HG02938 (cell line): Measurements from ENCODE around the gene LTBR.
A peak's percentile ranks its signal among the peaks of the same experiment; 100 is the strongest.
"Not testable (repeated sequence)": the region's sequence is repeated elsewhere in the genome, so short reads cannot be mapped to it uniquely, and the experiment has no call there.

Experiments
- ATAC-seq: cut with Tn5 transposase; IDR thresholded peaks from one replicate; pipeline ENCODE4 v1.9.1; 2021; ENCODE audit warnings: mild to moderate bottlenecking, moderate library complexity; ENCODE audit not compliant: unreplicated experiment

The LTBR gene

GRCh38 chr12:6423267-6424007, 39.5 kb downstream of the LTBR start:
- peak; percentile 34 for ATAC-seq

- ATAC-seq = no peak
Observed at GRCh38 chr12:6424008-6424347, 40.0 kb downstream of the LTBR start.

- no peak for ATAC-seq
Observed at GRCh38 chr12:6424866-6425265, 40.9 kb downstream of the LTBR start.

GRCh38 chr12:6425590-6426531, 41.9 kb downstream of the LTBR start:
- ATAC-seq = no peak

GRCh38 chr12:6426882-6427671, 43.1 kb downstream of the LTBR start:
- ATAC-seq = peak; percentile 66

GRCh38 chr12:6427796-6428195, 43.8 kb downstream of the LTBR start:
- ATAC-seq = not testable (repeated sequence)

GRCh38 chr12:6428326-6428725, 44.4 kb downstream of the LTBR start:
- ATAC-seq = no peak

GRCh38 chr12:6430124-6430989, 46.4 kb downstream of the LTBR start:
- ATAC-seq = no peak

GRCh38 chr12:6432991-6433390, 49.0 kb downstream of the LTBR start:
- no peak for ATAC-seq

- ATAC-seq = no peak
Observed at GRCh38 chr12:6434205-6435140, 50.5 kb downstream of the LTBR start.

GRCh38 chr12:6435961-6436715, 52.2 kb downstream of the LTBR start:
- no peak for ATAC-seq

- no peak for ATAC-seq
Observed at GRCh38 chr12:6437586-6437985, 53.6 kb downstream of the LTBR start.

GRCh38 chr12:6438345-6438744, 54.4 kb downstream of the LTBR start:
- ATAC-seq = no peak

- ATAC-seq = no peak
Observed at GRCh38 chr12:6440391-6440790, 56.4 kb downstream of the LTBR start.
